Anterior cingulate cortex (tissue), 58 donors: ENCODE results near the gene ZNF579.

Experiments used
- DNase-seq, 58 donors: peaks; one replicate each; lab custom pipeline; 2025; lab: John Stamatoyannopoulos, UW

The ZNF579 gene, protein sequence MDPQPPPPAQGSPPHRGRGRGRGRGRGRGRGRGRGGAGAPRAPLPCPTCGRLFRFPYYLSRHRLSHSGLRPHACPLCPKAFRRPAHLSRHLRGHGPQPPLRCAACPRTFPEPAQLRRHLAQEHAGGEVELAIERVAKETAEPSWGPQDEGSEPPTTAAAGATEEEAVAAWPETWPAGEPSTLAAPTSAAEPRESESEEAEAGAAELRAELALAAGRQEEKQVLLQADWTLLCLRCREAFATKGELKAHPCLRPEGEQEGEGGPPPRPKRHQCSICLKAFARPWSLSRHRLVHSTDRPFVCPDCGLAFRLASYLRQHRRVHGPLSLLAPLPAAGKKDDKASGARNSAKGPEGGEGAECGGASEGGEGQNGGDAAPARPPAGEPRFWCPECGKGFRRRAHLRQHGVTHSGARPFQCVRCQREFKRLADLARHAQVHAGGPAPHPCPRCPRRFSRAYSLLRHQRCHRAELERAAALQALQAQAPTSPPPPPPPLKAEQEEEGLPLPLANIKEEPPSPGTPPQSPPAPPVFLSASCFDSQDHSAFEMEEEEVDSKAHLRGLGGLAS

DNA sequence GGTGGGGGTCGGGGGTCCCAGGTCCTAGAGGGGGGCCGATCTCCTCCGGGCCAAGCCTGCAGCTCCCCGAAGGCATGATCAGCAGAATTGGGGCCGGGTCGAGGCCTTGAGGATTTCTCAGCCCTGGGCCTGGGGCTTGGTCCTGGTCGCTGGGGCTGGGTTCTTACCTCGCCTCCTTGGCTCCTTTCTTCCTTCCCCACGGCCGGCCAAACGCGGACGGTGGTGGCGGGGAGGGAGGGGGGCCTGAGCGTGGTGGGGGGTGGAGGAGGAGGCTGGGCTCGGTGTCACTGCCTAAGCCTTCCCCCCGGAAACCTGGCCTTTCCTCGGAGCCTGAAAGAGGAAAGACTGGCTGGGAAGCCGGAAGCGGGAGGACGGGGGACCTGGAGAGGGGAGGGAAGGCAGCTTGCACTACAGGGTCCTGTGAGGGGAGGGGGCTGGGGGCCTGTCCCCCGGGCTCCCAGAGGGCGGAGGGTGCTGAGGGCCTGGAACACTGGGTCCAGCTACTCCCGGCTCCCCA lies at the start of gene ZNF579:
TSS of gene ZNF579 (minus strand) at position 221 of the 517 bp plus-strand sequence. CDS start 1,209 bp downstream, outside the sequence.
- peak; percentile 19 to 94 (median 84) for DNase-seq

GRCh38 chr19:55626350-55626749 lies 45.7 kb upstream of the ZNF579 start:
- no peak for DNase-seq

DNA sequence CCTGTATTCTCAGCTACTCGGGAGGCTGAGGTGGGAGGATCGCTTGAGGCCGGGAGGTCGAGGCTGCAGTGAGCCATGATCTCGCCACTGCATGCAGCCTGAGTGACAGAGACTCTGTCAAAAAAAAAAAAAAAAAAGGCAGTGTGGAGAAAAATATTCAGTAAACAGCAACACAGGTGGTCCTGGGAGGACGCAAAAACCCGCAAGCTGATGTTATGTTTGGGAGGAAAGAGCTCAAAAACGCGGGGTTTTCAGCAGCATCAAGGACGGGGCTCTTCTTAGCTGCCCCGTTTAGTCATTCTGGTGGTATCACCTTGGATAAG lies 44.3 kb upstream of the ZNF579 start:
- no peak for DNase-seq

DNA sequence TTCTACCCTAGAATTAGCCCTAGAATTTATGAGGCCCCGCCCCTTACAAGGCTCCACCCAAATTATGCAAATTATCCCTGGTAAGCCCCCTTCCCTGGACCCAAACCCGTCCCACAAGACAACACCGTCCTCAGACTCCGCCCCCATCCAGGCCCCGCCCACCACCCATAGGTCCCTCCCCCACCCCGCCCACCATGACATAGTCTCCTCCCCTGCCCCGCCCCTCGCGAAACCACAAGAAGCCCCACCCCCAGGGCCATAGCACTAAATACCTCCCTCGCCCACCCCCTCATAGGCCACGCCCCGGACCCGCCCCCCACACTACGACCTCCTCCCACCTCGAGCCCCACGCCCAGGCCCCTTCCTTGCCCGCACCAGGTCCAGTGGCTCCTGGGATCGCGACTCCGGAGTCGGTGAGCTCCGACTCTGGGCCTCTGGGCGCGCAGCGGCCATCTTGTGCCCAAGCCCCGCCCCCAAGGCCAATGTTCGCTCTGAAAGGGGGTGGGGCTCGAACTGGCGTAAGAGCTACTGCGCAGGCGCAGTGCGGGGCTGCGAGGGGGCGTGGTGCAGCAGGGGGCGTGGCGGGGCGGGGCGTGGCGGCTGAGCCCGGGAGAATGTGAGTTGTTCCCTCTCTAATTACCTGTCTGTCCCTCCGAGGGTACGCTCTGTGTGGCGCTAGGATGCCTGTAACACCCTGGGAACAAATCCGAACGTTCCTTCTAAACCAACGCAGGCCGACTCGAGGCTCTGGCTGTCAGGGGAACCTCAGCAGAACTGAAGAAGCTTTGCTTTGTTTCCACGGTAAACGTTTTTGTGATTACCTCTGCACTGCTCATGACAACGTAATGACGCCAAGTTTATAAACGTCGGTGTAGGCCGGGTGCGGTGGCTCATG lies 43.7 kb upstream of the ZNF579 start, which contains the start of gene ZNF784:
TSS of gene ZNF784 (minus strand) at position 458 of the 895 bp plus-strand sequence. CDS start at position 453, 5 bp downstream.
- peak in 57 of 58 donors; percentile 57 to 97 (median 90) for DNase-seq

DNA sequence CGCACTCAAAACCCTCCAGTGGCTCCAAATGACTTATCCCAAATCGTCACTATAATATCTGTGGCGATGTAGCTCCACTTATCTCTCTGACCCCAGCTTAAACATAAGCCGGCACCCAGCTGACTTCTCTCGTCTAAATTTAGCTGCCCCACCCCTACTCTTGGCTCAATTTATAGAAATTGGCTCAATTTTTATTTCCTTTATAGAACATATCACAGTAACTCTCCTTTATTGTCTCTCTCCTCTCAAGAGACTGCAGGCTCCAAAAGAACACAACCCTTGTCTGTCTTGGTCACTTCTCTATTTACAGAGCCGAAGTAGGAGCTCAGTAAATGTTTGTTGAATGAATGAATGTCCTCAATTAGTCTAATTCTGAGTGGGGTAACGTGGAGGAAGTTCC lies 42.9 kb upstream of the ZNF579 start:
- no peak for DNase-seq

- no peak for DNase-seq
These were observed 42.5 kb upstream of the ZNF579 start for GRCh38 chr19:55623130-55623529.

- DNase-seq = no peak
These were observed 41.8 kb upstream of the ZNF579 start for GRCh38 chr19:55622242-55622969.

GRCh38 chr19:55621673-55622231 lies 41.1 kb upstream of the ZNF579 start:
- no peak for DNase-seq

GRCh38 chr19:55621205-55621672 lies 40.6 kb upstream of the ZNF579 start:
- DNase-seq = no peak

DNA sequence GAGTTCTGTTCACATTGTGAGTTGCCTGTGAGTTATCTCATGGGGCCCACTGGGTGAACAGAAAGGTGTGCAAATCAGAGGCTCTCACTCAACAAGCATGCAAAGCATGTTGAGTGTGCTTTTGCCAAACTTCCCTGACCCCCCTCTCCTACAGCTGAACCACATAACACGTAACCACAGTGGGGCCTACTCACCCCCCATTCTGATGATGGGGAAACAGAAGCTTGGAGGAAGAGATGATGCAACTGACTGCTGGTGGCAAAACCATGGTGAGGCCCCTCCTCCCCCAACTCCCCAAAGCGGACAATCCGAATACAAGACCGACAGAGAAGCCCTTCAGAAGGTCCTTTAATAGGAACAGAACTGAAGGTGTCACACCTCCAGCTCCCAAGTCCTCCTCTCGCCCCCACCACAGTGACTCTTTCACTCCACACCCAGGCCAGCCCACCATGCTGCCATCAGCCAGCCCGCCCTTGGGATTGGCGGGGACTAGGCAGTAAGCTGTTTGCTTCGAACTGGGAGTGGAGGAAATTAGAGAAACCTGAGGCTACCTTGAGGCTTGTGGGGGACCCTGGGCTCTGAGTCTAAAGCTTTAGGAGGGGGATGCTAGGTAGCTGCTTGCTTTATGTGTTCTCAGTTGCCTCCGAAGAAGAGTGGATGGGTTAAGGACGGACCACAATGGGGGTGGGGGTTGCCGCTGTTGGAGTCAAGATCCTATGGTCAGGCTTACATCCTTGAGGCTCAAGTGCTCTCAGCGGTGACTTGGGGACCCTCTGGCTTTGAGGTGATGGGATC lies 40.0 kb upstream of the ZNF579 start:
- DNase-seq = peak in 1 of 58 donors; percentile 11

DNA sequence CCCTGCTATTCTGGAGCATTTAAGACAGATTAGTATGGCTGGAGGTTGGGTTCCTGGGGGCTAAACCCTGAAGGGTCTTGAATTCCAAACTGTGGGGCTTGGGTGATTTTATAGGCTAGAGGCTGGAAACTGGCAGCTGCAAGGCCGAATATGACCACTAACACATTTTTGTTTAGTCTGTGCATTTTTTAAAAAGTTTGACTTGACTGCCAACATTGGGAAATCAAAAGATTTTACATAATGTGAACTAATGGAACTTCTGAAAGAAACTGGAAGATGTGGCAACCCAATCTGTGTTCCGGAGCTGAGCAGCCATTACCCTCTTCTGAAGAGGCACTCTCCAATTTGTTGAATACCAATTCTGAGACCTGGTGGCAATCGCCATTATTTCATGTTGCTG lies 38.6 kb upstream of the ZNF579 start:
- DNase-seq = no peak

DNA sequence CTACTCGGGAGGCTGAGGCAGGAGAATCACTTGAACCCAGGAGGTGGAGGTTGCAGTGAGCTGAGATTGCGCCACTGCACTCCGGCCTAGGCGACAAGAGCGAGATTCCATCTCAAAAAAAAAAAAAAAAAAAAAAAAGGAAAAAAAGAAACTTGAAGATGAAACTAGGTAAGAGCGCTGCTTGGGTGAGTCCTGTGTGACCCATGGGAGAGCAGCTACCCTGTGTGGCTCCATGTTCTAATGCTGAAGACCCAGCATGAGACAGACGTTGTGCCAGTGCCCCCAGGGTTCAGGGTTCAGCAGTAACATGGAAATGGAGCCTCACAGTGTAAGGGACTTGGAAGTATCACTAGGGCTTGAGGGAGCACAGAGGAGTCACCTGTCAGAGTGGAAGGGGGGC lies 37.8 kb upstream of the ZNF579 start:
- no peak for DNase-seq

- no peak for DNase-seq
These were observed 36.8 kb upstream of the ZNF579 start for GRCh38 chr19:55617426-55617825.

DNA sequence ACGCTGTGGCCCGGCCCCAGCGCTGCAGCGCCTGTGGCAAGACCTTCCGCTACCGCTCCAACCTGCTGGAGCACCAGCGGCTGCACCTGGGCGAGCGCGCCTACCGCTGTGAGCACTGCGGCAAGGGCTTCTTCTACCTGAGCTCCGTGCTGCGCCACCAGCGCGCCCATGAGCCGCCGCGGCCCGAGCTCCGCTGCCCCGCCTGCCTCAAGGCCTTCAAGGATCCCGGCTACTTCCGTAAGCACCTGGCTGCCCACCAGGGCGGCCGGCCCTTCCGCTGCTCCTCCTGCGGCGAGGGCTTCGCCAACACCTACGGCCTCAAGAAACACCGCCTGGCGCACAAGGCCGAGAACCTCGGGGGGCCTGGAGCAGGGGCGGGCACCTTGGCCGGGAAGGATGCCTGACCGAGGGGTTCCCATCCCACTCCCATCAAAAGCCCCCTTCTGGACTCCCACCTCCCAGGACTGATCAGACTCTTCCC lies 35.8 kb upstream of the ZNF579 start:
- no peak for DNase-seq

DNA sequence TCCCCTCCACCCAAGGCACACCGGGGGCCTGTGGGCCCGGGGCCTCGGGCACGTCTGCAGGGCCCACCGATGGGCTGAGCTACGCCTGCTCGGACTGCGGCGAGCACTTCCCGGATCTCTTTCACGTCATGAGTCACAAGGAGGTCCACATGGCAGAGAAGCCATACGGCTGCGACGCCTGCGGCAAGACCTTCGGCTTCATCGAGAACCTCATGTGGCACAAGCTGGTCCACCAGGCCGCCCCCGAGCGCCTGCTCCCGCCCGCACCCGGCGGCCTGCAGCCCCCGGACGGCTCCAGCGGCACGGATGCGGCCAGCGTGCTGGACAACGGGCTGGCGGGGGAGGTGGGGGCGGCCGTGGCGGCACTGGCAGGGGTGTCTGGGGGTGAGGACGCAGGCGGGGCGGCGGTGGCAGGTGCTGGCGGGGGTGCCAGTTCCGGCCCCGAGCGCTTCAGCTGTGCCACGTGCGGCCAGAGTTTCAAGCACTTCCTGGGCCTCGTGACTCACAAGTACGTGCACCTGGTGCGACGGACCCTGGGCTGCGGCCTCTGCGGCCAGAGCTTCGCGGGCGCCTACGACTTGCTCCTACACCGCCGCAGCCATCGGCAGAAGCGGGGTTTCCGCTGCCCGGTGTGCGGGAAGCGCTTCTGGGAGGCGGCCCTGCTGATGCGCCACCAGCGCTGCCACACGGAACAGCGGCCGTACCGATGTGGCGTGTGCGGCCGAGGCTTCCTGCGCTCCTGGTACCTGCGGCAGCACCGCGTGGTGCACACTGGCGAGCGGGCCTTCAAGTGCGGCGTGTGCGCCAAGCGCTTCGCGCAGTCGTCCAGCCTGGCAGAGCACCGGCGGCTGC lies 35.1 kb upstream of the ZNF579 start:
- no peak for DNase-seq

- no peak for DNase-seq
These were observed 34.3 kb upstream of the ZNF579 start for GRCh38 chr19:55614711-55615542.
